ENCODE results near the gene PODXL2.

PODXL2 gene

GRCh38 chr3:127685708-127686511 is 56.9 kb downstream of the PODXL2 start:
- ATAC-seq (replicated peaks) (no peak), DNase-seq (no peak)
- Mint-ChIP-seq H3K27ac (no peak overlapping the region), H3K9me3 (peaks cover 0 to 2% of the 10 kb centered on the region in 2 donors), H3K36me3 (peaks cover 0 to 7% of the 10 kb centered on the region in 2 donors), H3K27me3 (no peaks in the 10 kb centered on the region), H3K4me1 (peaks cover 10 to 20% of the 10 kb centered on the region in 2 donors), H3K4me3 (no peak overlapping the region)

GRCh38 chr3:127686512-127686894 is 57.5 kb downstream of the PODXL2 start:
- Mint-ChIP-seq H3K9me3 (peaks cover 0 to 2% of the 10 kb centered on the region in 2 donors), H3K27me3 (no peaks in the 10 kb centered on the region), H3K4me3 (no peak overlapping the region), H3K36me3 (peaks cover under 1 to 6% of the 10 kb centered on the region in 2 donors), H3K27ac (no peak overlapping the region), H3K4me1 (peaks cover 11 to 17% of the 10 kb centered on the region in 2 donors)
- ATAC-seq (replicated peaks) (no peak), DNase-seq (no peak)

GRCh38 chr3:127687228-127687737 is 58.3 kb downstream of the PODXL2 start:
- peaks cover 2 to 9% of the 10 kb centered on the region in 2 donors for H3K36me3 Mint-ChIP-seq
- ATAC-seq (replicated peaks) (no peak), DNase-seq (no peak)
- peaks cover 0 to 1% of the 10 kb centered on the region in 2 donors for H3K9me3 Mint-ChIP-seq
- H3K4me1 Mint-ChIP-seq, result peaks cover 13 to 17% of the 10 kb centered on the region in 2 donors
- H3K4me3 Mint-ChIP-seq, result no peak overlapping the region
- no peaks in the 10 kb centered on the region for H3K27me3 Mint-ChIP-seq
- no peak overlapping the region for H3K27ac Mint-ChIP-seq

GRCh38 chr3:127688022-127688415 is 59.0 kb downstream of the PODXL2 start:
- ATAC-seq (replicated peaks) (no peak), DNase-seq (no peak)
- no peaks in the 10 kb centered on the region for H3K9me3 Mint-ChIP-seq
- no peak overlapping the region for H3K27ac Mint-ChIP-seq
- peaks cover 16 to 23% of the 10 kb centered on the region in 2 donors for H3K4me1 Mint-ChIP-seq
- peaks cover 9 to 15% of the 10 kb centered on the region in 2 donors for H3K36me3 Mint-ChIP-seq
- no peaks in the 10 kb centered on the region for H3K27me3 Mint-ChIP-seq
- H3K4me3 Mint-ChIP-seq, result no peak overlapping the region

DNA sequence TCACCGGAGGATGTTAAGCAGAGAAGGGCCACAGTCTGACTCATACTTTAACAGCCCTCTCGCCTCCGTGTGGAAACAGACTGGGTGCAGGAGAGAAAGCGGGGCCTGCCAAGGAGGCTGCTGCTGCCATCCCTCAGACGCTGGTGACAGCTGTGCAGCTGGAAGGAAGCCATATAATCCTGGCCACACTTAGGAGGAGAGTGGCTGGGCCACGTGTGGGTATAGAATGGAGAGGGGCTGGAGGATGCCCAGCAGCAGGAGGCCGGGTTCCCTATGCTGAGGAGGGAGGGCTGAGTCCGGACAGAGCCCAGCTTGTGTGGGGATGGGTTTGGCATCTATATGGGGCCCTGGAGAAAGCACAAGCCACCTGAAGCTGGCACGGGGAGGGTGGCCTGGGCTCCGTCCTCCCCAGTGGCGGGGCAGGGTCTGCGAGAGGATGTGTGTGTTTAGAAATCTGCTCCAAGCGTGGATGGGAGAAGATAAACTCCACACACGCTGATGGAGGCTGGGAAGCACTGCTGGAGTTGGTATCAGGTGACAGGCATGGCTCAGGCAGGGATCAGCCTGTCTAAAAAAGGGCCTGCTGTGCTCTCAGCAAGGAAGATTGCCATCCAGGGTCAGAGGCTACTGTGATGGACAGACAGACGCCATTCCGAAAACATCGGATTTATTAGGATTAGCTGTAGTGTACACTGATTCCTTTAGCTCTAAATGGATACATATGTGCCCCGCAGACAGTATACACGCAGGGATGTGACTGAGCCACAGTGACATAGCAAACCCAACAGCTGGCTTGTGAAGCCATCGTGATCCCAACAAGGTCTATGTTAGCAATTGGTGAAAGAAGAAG is 59.7 kb downstream of the PODXL2 start:
- Mint-ChIP-seq H3K27ac (no peak overlapping the region), H3K36me3 (peaks cover 15 to 21% of the 10 kb centered on the region in 2 donors), H3K4me1 (peaks cover 18 to 30% of the 10 kb centered on the region in 2 donors), H3K27me3 (no peaks in the 10 kb centered on the region), H3K4me3 (no peak overlapping the region), H3K9me3 (no peaks in the 10 kb centered on the region)
- DNase-seq (no peak), ATAC-seq (replicated peaks) (no peak)

GRCh38 chr3:127689266-127689860 is 60.4 kb downstream of the PODXL2 start:
- DNase-seq, result no peak
- H3K27me3 Mint-ChIP-seq, result no peaks in the 10 kb centered on the region
- no peak for ATAC-seq (replicated peaks)
- H3K27ac Mint-ChIP-seq, result peak overlapping the region; percentile 20
- no peaks in the 10 kb centered on the region for H3K9me3 Mint-ChIP-seq
- peaks cover 17 to 24% of the 10 kb centered on the region in 2 donors for H3K36me3 Mint-ChIP-seq
- no peak overlapping the region for H3K4me3 Mint-ChIP-seq
- peaks cover 18 to 31% of the 10 kb centered on the region in 2 donors for H3K4me1 Mint-ChIP-seq

DNA sequence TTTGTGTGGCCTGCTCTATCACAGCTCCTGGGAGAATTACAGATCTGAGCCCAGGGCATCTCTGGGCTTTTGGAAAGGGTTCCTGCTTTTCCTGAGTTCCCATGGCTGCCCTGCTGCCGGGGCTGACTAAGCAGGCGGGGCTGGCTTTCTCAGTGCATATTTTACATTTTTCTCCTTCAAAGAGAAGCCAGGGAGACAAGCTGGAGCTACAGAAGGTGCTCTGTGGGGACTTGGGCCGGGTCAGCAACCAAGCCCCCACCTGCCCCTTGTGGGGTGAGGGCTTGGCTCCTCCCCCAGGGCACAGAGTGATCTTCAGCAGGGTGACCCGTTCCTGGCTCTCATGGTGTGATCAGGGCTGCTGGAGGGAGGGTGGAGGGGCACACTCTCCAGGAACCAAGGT is 61.1 kb downstream of the PODXL2 start:
- H3K27ac Mint-ChIP-seq, result no peak overlapping the region
- no peak overlapping the region for H3K4me3 Mint-ChIP-seq
- ATAC-seq (replicated peaks) (no peak), DNase-seq (no peak)
- no peaks in the 10 kb centered on the region for H3K27me3 Mint-ChIP-seq
- peaks cover 23 to 30% of the 10 kb centered on the region in 2 donors for H3K36me3 Mint-ChIP-seq
- H3K4me1 Mint-ChIP-seq, result peaks cover 25 to 34% of the 10 kb centered on the region in 2 donors
- no peaks in the 10 kb centered on the region for H3K9me3 Mint-ChIP-seq

- Mint-ChIP-seq H3K36me3 (peaks cover 23 to 30% of the 10 kb centered on the region in 2 donors), H3K9me3 (no peaks in the 10 kb centered on the region), H3K4me3 (no peak overlapping the region), H3K27me3 (no peaks in the 10 kb centered on the region), H3K4me1 (peaks cover 25 to 35% of the 10 kb centered on the region in 2 donors), H3K27ac (no peak overlapping the region)
- peak; percentile 15 for DNase-seq
- ATAC-seq (replicated peaks), result peak; percentile 70 to 79
These were observed 62.0 kb downstream of the PODXL2 start for GRCh38 chr3:127690823-127691452.

DNA sequence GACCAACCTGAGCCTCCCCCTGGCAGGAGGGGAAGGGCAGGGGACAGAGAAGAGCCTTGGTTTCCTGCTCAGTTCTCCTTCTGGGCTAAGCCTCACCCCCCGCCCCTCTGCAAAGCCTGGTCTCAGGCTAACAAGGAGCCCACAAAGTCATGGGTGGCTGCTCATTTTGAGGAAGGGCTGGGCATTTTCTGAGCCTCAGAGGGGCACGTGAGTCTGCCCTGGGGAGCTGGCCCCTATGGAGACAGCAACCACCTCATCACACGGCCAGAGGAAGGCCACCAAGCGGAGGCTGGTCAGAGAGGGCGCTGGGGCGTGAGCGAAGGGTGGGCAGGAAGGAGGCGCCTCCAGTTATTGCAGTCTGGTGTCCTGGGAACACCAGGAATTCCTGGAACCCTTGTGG is 62.5 kb downstream of the PODXL2 start:
- Mint-ChIP-seq H3K27me3 (no peaks in the 10 kb centered on the region), H3K4me1 (peaks cover 26 to 40% of the 10 kb centered on the region in 2 donors), H3K4me3 (peak overlapping the region; percentile 47 to 58), H3K27ac (no peak overlapping the region), H3K9me3 (no peaks in the 10 kb centered on the region), H3K36me3 (peaks cover 23 to 30% of the 10 kb centered on the region in 2 donors)
- DNase-seq, result peak; percentile 8
- peak; percentile 59 to 66 for ATAC-seq (replicated peaks)

GRCh38 chr3:127691974-127692373 is 63.0 kb downstream of the PODXL2 start:
- DNase-seq (no peak), ATAC-seq (replicated peaks) (no peak)
- Mint-ChIP-seq H3K4me1 (peaks cover 28 to 45% of the 10 kb centered on the region in 2 donors), H3K27me3 (no peaks in the 10 kb centered on the region), H3K9me3 (no peaks in the 10 kb centered on the region), H3K4me3 (no peak overlapping the region), H3K27ac (no peak overlapping the region), H3K36me3 (peaks cover 23 to 30% of the 10 kb centered on the region in 2 donors)

DNA sequence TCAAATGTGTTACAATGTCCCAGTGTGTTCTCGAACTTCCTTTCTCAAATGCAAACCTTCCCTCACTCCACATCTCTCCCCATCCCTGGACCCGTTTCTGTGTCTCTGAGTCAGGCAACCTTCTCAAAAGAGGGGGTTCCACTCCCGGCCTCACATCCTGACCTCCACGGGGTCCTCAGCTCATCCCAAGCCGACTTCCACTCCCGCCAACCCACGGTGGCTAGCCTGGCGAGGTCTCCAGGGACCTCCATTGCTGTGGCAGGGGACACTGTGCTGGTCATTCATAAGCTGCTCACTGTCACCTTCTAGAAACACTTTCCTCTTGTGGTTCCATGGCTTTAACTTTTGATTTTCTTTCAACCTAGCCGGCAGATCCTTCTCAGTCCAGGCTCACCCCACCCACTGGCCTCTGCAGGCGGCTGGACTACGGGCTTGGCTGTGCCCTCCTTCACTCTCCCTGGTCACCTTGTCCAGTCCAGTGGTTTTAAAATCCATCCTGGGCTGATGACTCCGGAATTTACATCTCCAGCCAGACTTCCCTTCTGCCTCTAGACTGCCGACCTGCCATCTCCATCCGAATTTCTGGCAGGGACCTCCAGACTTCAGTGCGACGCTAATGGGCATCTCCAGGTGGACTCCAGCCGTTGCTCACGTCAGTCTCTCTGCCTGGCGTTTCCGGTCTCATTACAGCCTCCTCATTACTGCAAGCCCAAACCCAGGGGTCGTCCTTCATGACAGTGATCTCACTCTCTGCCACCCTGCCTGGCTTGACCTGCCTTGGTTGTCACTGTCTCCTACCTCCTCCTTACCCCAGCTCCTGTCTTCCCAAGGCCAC is 63.7 kb downstream of the PODXL2 start:
- Mint-ChIP-seq H3K4me3 (peak overlapping the region in 1 of 2 donors; percentile 26), H3K36me3 (peaks cover 23 to 34% of the 10 kb centered on the region in 2 donors), H3K27ac (peak overlapping the region; percentile 75), H3K9me3 (no peaks in the 10 kb centered on the region), H3K4me1 (peaks cover 32 to 53% of the 10 kb centered on the region in 2 donors), H3K27me3 (no peaks in the 10 kb centered on the region)
- DNase-seq, result no peak
- no peak for ATAC-seq (replicated peaks)

DNA sequence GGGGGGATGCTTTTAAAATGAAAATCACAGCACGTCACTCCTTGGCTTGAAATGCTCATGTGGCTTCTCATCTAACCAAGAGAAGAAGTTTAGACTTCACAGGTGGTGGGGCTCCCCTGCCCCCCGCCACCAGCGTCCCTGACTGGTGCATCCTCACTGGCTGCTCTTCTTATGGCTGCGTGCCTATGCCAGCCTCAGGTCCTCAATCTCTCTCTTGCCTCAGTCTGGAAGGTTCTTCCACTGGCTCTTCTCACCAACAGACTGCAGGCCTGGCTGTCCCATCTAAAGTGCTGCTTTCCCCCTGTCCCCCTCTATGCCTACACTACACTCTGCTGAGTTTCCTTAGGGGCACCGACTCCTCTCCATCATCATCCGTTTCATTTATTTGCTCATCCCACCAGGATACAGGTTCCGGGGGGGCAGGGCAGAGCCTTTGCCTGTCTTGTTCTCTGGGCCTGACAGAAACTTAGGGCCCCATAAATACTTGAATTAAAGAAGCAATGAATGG is 64.4 kb downstream of the PODXL2 start:
- Mint-ChIP-seq H3K9me3 (no peaks in the 10 kb centered on the region), H3K27ac (no peak overlapping the region), H3K4me1 (peaks cover 37 to 58% of the 10 kb centered on the region in 2 donors), H3K27me3 (no peaks in the 10 kb centered on the region), H3K36me3 (peaks cover 23 to 40% of the 10 kb centered on the region in 2 donors), H3K4me3 (no peak overlapping the region)
- ATAC-seq (replicated peaks), result no peak
- no peak for DNase-seq
